Measurements from ENCODE around the gene PTPRM. TPM values are rescaled to one million over a fixed set of nuclear protein-coding genes. Genes with fewer than 3 reads are reported as not detected.

Gene PTPRM
- total and polyA plus RNA-seq, 2 experiments from 2014 or later = 1.6 to 5.3 TPM

DNA sequence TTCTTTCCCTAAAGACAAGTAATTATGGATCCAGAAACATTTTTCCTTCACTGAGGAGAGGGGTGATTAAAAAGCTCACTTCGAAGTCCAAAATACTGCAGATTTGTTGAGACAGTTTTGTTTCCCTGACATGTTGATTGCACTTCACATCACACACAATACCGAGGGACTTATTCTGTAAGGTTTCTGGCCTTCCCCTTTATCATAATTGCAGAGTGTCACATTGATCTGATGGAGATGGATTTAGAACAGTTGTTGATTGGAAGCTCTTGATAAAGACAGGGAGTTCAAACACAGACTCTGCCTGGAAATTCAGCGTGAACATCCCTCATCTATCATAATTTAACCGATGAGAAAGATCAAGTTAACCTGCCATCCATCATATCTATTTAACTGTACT is 163.6 kb downstream of the PTPRM start:
- Histone ChIP-seq H2AFZ (no peak overlapping the region), H3K4me3 (no peak overlapping the region), H3K27ac (ENCODE audit: low read depth) (no peak overlapping the region), H3K4me2 (no peak overlapping the region), H3F3A (replicated peaks; ENCODE audit: low read depth) (no peaks in the 10 kb centered on the region), H3K27me3 (ENCODE audit: insufficient read depth) (no peaks in the 10 kb centered on the region), H3K36me3 (ENCODE audit: insufficient read depth) (no peaks in the 10 kb centered on the region), H3K9me2 (ENCODE audit: insufficient read depth) (no peaks in the 10 kb centered on the region), H3K79me2 (replicated peaks; ENCODE audit: insufficient read depth) (no peaks in the 10 kb centered on the region), H3K4me1 (ENCODE audit: insufficient read depth) (peaks cover 10% of the 10 kb centered on the region), H4K20me1 (replicated peaks; ENCODE audit: insufficient read depth) (no peaks in the 10 kb centered on the region)
- H3K27ac Mint-ChIP-seq = no peak overlapping the region
- peaks cover 16% of the 10 kb centered on the region; the same call in 2 of the 3 replicates for H3K9me3 Mint-ChIP-seq
- H3K4me1 Mint-ChIP-seq = peaks cover 19% of the 10 kb centered on the region
- ATAC-seq = no peak
- TF ChIP-seq JUNB (IDR thresholded peaks at IDR 0.05; ENCODE audit: unreplicated experiment) = no peak
- TF ChIP-seq, protein P1, sequence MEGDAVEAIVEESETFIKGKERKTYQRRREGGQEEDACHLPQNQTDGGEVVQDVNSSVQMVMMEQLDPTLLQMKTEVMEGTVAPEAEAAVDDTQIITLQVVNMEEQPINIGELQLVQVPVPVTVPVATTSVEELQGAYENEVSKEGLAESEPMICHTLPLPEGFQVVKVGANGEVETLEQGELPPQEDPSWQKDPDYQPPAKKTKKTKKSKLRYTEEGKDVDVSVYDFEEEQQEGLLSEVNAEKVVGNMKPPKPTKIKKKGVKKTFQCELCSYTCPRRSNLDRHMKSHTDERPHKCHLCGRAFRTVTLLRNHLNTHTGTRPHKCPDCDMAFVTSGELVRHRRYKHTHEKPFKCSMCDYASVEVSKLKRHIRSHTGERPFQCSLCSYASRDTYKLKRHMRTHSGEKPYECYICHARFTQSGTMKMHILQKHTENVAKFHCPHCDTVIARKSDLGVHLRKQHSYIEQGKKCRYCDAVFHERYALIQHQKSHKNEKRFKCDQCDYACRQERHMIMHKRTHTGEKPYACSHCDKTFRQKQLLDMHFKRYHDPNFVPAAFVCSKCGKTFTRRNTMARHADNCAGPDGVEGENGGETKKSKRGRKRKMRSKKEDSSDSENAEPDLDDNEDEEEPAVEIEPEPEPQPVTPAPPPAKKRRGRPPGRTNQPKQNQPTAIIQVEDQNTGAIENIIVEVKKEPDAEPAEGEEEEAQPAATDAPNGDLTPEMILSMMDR (conservative IDR thresholded peaks at IDR 0.05; ENCODE audit: low read depth in 2 of 2) = no peak
- TF ChIP-seq EZH2phosphoT487 (IDR thresholded peaks at IDR 0.05; ENCODE audit: unreplicated experiment) = no peak
- TF ChIP-seq, protein P2, sequence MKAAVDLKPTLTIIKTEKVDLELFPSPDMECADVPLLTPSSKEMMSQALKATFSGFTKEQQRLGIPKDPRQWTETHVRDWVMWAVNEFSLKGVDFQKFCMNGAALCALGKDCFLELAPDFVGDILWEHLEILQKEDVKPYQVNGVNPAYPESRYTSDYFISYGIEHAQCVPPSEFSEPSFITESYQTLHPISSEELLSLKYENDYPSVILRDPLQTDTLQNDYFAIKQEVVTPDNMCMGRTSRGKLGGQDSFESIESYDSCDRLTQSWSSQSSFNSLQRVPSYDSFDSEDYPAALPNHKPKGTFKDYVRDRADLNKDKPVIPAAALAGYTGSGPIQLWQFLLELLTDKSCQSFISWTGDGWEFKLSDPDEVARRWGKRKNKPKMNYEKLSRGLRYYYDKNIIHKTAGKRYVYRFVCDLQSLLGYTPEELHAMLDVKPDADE (IDR thresholded peaks at IDR 0.05) = no peak
- TF ChIP-seq STAT1 (IDR thresholded peaks at IDR 0.05; ENCODE audit: unreplicated experiment) = no peak
- no peak for TF ChIP-seq POLR2AphosphoS5 (IDR thresholded peaks at IDR 0.05; ENCODE audit: low read depth)
- TF ChIP-seq EZH2 (IDR thresholded peaks at IDR 0.05; ENCODE audit: low read depth, unreplicated experiment) = no peak
- TF ChIP-seq ZNF331 (CRISPR knock-in tag; IDR thresholded peaks at IDR 0.05; ENCODE audit: low read depth) = no peak
- TF ChIP-seq, protein P3, sequence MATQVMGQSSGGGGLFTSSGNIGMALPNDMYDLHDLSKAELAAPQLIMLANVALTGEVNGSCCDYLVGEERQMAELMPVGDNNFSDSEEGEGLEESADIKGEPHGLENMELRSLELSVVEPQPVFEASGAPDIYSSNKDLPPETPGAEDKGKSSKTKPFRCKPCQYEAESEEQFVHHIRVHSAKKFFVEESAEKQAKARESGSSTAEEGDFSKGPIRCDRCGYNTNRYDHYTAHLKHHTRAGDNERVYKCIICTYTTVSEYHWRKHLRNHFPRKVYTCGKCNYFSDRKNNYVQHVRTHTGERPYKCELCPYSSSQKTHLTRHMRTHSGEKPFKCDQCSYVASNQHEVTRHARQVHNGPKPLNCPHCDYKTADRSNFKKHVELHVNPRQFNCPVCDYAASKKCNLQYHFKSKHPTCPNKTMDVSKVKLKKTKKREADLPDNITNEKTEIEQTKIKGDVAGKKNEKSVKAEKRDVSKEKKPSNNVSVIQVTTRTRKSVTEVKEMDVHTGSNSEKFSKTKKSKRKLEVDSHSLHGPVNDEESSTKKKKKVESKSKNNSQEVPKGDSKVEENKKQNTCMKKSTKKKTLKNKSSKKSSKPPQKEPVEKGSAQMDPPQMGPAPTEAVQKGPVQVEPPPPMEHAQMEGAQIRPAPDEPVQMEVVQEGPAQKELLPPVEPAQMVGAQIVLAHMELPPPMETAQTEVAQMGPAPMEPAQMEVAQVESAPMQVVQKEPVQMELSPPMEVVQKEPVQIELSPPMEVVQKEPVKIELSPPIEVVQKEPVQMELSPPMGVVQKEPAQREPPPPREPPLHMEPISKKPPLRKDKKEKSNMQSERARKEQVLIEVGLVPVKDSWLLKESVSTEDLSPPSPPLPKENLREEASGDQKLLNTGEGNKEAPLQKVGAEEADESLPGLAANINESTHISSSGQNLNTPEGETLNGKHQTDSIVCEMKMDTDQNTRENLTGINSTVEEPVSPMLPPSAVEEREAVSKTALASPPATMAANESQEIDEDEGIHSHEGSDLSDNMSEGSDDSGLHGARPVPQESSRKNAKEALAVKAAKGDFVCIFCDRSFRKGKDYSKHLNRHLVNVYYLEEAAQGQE (IDR thresholded peaks at IDR 0.05; ENCODE audit: unreplicated experiment) = no peak
- TF ChIP-seq CREB1 (CRISPR knock-in tag; IDR thresholded peaks at IDR 0.05; ENCODE audit: low read depth) = no peak
- TF ChIP-seq, protein P4, sequence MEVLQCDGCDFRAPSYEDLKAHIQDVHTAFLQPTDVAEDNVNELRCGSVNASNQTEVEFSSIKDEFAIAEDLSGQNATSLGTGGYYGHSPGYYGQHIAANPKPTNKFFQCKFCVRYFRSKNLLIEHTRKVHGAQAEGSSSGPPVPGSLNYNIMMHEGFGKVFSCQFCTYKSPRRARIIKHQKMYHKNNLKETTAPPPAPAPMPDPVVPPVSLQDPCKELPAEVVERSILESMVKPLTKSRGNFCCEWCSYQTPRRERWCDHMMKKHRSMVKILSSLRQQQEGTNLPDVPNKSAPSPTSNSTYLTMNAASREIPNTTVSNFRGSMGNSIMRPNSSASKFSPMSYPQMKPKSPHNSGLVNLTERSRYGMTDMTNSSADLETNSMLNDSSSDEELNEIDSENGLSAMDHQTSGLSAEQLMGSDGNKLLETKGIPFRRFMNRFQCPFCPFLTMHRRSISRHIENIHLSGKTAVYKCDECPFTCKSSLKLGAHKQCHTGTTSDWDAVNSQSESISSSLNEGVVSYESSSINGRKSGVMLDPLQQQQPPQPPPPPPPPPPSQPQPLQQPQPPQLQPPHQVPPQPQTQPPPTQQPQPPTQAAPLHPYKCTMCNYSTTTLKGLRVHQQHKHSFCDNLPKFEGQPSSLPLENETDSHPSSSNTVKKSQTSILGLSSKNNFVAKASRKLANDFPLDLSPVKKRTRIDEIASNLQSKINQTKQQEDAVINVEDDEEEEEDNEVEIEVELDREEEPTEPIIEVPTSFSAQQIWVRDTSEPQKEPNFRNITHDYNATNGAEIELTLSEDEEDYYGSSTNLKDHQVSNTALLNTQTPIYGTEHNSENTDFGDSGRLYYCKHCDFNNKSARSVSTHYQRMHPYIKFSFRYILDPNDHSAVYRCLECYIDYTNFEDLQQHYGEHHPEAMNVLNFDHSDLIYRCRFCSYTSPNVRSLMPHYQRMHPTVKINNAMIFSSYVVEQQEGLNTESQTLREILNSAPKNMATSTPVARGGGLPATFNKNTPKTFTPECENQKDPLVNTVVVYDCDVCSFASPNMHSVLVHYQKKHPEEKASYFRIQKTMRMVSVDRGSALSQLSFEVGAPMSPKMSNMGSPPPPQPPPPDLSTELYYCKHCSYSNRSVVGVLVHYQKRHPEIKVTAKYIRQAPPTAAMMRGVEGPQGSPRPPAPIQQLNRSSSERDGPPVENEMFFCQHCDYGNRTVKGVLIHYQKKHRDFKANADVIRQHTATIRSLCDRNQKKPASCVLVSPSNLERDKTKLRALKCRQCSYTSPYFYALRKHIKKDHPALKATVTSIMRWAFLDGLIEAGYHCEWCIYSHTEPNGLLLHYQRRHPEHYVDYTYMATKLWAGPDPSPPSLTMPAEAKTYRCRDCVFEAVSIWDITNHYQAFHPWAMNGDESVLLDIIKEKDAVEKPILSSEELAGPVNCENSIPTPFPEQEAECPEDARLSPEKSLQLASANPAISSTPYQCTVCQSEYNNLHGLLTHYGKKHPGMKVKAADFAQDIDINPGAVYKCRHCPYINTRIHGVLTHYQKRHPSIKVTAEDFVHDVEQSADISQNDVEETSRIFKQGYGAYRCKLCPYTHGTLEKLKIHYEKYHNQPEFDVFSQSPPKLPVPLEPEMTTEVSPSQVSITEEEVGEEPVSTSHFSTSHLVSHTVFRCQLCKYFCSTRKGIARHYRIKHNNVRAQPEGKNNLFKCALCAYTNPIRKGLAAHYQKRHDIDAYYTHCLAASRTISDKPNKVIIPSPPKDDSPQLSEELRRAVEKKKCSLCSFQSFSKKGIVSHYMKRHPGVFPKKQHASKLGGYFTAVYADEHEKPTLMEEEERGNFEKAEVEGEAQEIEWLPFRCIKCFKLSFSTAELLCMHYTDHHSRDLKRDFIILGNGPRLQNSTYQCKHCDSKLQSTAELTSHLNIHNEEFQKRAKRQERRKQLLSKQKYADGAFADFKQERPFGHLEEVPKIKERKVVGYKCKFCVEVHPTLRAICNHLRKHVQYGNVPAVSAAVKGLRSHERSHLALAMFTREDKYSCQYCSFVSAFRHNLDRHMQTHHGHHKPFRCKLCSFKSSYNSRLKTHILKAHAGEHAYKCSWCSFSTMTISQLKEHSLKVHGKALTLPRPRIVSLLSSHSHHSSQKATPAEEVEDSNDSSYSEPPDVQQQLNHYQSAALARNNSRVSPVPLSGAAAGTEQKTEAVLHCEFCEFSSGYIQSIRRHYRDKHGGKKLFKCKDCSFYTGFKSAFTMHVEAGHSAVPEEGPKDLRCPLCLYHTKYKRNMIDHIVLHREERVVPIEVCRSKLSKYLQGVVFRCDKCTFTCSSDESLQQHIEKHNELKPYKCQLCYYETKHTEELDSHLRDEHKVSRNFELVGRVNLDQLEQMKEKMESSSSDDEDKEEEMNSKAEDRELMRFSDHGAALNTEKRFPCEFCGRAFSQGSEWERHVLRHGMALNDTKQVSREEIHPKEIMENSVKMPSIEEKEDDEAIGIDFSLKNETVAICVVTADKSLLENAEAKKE (CRISPR knock-in tag; IDR thresholded peaks at IDR 0.05) = no peak
- TF ChIP-seq ZNF114 (CRISPR knock-in tag; IDR thresholded peaks at IDR 0.05) = no peak
- no peak for TF ChIP-seq NANOG (IDR thresholded peaks at IDR 0.05; ENCODE audit: borderline replicate concordance)
- H3K27me3 Mint-ChIP-seq (ENCODE audit: insufficient read depth, low read depth, poor library complexity) = peaks cover 2% of the 10 kb centered on the region
- H3K4me3 Mint-ChIP-seq = no peak overlapping the region
- no peak for DNase-seq (ENCODE audit: low spot score)
- H3K36me3 Mint-ChIP-seq (ENCODE audit: low read depth) = peaks cover 12% of the 10 kb centered on the region; the same call in 2 of the 3 replicates
